Ishikawa (cell line): Measurements from ENCODE around the gene OR9Q2.

Source experiments
- CREB1 ChIP-seq: IDR thresholded peaks from 2 replicates; pipeline ENCODE4 v1.6.1; 2012; ENCODE audit warnings: low read depth
- EGR1 ChIP-seq: IDR thresholded peaks from 2 replicates; pipeline ENCODE4 v1.6.1; 2012
- EP300 ChIP-seq: IDR thresholded peaks from 2 replicates; pipeline ENCODE4 v1.6.1; 2012; ENCODE audit warnings: borderline replicate concordance
- FOXM1 ChIP-seq: IDR thresholded peaks from 2 replicates; pipeline ENCODE4 v1.6.1; 2012; ENCODE audit warnings: low read depth, borderline replicate concordance
- MAX ChIP-seq: IDR thresholded peaks from 2 replicates; pipeline ENCODE4 v1.6.1; 2012
- NFIC ChIP-seq: IDR thresholded peaks from 2 replicates; pipeline ENCODE4 v1.6.1; 2012
- RAD21 ChIP-seq: IDR thresholded peaks from 2 replicates; pipeline ENCODE4 v1.6.1; 2012; ENCODE audit warnings: low read depth
- REST ChIP-seq: IDR thresholded peaks from 2 replicates; pipeline ENCODE4 v1.6.1; 2012; ENCODE audit warnings: low read depth, mild to moderate bottlenecking
- TAF1 ChIP-seq: IDR thresholded peaks from 2 replicates; pipeline ENCODE4 v1.6.1; 2012; ENCODE audit warnings: low read depth, mild to moderate bottlenecking
- TCF12 ChIP-seq: IDR thresholded peaks from 2 replicates; pipeline ENCODE4 v1.6.1; 2012; ENCODE audit warnings: low read depth
- YY1 ChIP-seq: IDR thresholded peaks from 2 replicates; pipeline ENCODE4 v1.6.1; 2012; ENCODE audit warnings: low read depth

- TF ChIP-seq YY1 (no peak), TAF1 (no peak), NFIC (no peak), CREB1 (no peak), MAX (no peak), TCF12 (no peak), FOXM1 (no peak), EGR1 (no peak), RAD21 (no peak), EP300 (no peak), REST (no peak)
Measured at GRCh38 chr11:58165504-58166106, 23.3 kb upstream of the OR9Q2 start.
